WERI-Rb-1 (cell line): ENCODE results near the gene TMEM108.

Source experiments
- DNase-seq: peaks from one replicate; pipeline ENCODE4 v3.0.0-alpha.2; 2020
- H3K27ac ChIP-seq: fragments of 250-450 bp; sonication (Bioruptor Pico); 2 replicates; pipeline ENCODE4 v1.5.1; 2020; ENCODE audit warnings: mild to moderate bottlenecking, moderate library complexity
- H3K27me3 ChIP-seq: fragments of 250-450 bp; sonication (Bioruptor Pico); 2 replicates; pipeline ENCODE4 v1.5.1; 2021; ENCODE audit warnings: mild to moderate bottlenecking, low read depth, moderate library complexity; ENCODE audit not compliant: insufficient read depth, severe bottlenecking
- H3K36me3 ChIP-seq: fragments of 250-450 bp; sonication (Bioruptor Pico); 2 replicates; pipeline ENCODE4 v1.5.1; 2020; ENCODE audit warnings: mild to moderate bottlenecking, moderate library complexity
- H3K4me3 ChIP-seq: 2 replicates; pipeline ENCODE4 v1.5.1; 2011; ENCODE audit warnings: low read depth, mild to moderate bottlenecking, control low read depth, low read length
- H3K9me3 ChIP-seq: fragments of 250-450 bp; sonication (Bioruptor Pico); 2 replicates; pipeline ENCODE4 v1.5.1; 2021; ENCODE audit warnings: mild to moderate bottlenecking, moderate library complexity; ENCODE audit not compliant: severe bottlenecking
- CTCF ChIP-seq: IDR thresholded peaks from 2 replicates; pipeline ENCODE4 v1.5.1; 2011; ENCODE audit warnings: low read depth, mild to moderate bottlenecking, control low read depth, inconsistent platforms, low read length

The TMEM108 gene

GRCh38 chr3:133273346-133273745 lies 235.2 kb downstream of the TMEM108 start:
- DNase-seq, result no peak
- no peaks in the 10 kb centered on the region for H3K36me3 ChIP-seq
- TF ChIP-seq CTCF, result no peak
- H3K27me3 ChIP-seq, result no peaks in the 10 kb centered on the region
- H3K9me3 ChIP-seq, result no peaks in the 10 kb centered on the region
- H3K4me3 ChIP-seq, result no peak overlapping the region
- no peak overlapping the region for H3K27ac ChIP-seq

GRCh38 chr3:133274477-133274876 lies 236.3 kb downstream of the TMEM108 start:
- DNase-seq, result no peak
- Histone ChIP-seq H3K9me3 (no peaks in the 10 kb centered on the region), H3K27me3 (no peaks in the 10 kb centered on the region), H3K36me3 (no peaks in the 10 kb centered on the region), H3K4me3 (no peak overlapping the region), H3K27ac (no peak overlapping the region)
- 0 out of 2 replicates have a peak, but pooled peaks have one; percentile 8 for TF ChIP-seq CTCF

- H3K36me3 ChIP-seq, result no peaks in the 10 kb centered on the region
- H3K9me3 ChIP-seq, result no peaks in the 10 kb centered on the region
- no peak for TF ChIP-seq CTCF
- no peak overlapping the region for H3K4me3 ChIP-seq
- DNase-seq, result peak; percentile 25
- H3K27ac ChIP-seq, result no peak overlapping the region
- no peaks in the 10 kb centered on the region for H3K27me3 ChIP-seq
Observed at GRCh38 chr3:133276594-133276993, 238.4 kb downstream of the TMEM108 start.

- Histone ChIP-seq H3K9me3 (no peaks in the 10 kb centered on the region), H3K27me3 (no peaks in the 10 kb centered on the region), H3K4me3 (no peak overlapping the region), H3K36me3 (no peaks in the 10 kb centered on the region), H3K27ac (no peak overlapping the region)
- no peak for DNase-seq
- no peak for TF ChIP-seq CTCF
Observed at GRCh38 chr3:133277813-133278212, 239.6 kb downstream of the TMEM108 start.

- TF ChIP-seq CTCF, result no peak
- no peak overlapping the region for H3K27ac ChIP-seq
- no peaks in the 10 kb centered on the region for H3K9me3 ChIP-seq
- DNase-seq, result no peak
- no peaks in the 10 kb centered on the region for H3K27me3 ChIP-seq
- H3K4me3 ChIP-seq, result no peak overlapping the region
- H3K36me3 ChIP-seq, result no peaks in the 10 kb centered on the region
Observed at GRCh38 chr3:133278260-133279043, 240.3 kb downstream of the TMEM108 start.

- TF ChIP-seq CTCF, result no peak
- DNase-seq, result peak; percentile 31
- H3K27ac ChIP-seq, result no peak overlapping the region
- no peak overlapping the region for H3K4me3 ChIP-seq
- H3K9me3 ChIP-seq, result no peaks in the 10 kb centered on the region
- no peaks in the 10 kb centered on the region for H3K36me3 ChIP-seq
- no peaks in the 10 kb centered on the region for H3K27me3 ChIP-seq
Observed at GRCh38 chr3:133280586-133280985, 242.4 kb downstream of the TMEM108 start.
